ENCODE results near the gene SSB.

SSB gene

DNA sequence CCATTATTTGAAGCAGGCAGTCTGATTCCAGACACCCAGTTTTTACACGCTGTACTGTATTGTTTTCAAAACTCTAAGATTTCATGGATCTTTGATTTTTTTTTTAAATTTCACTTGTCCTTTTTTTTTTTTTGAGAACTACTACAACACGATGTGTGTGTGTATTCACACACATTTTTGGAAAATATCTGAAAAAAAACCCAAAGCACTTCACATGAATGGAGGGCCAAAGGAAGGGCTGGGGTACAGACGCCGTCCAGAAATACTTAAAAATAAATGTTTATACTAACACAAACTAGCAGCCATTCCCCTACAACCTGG lies 314 bp upstream of the SSB start:
- Histone ChIP-seq H3K79me2 (ENCODE audit: insufficient read depth, low read length) (peaks cover 29% of the 10 kb centered on the region), H3K4me3 (ENCODE audit: low read depth, low read length, poor library complexity, severe bottlenecking) (peak overlapping the region; percentile 87), H3K4me2 (ENCODE audit: low read length) (peak overlapping the region; percentile 96), H3K9me3 (ENCODE audit: low read length) (no peaks in the 10 kb centered on the region), H3K9ac (ENCODE audit: low read length) (peak overlapping the region; percentile 82), H3K27ac (ENCODE audit: low read depth, low read length, poor library complexity, severe bottlenecking) (peak overlapping the region; percentile 83), H3K27me3 (ENCODE audit: insufficient read depth, low read length) (no peaks in the 10 kb centered on the region), H3K4me1 (ENCODE audit: insufficient read depth, low read length, severe bottlenecking) (peaks cover 25% of the 10 kb centered on the region), H3K36me3 (ENCODE audit: insufficient read depth, low read length) (peaks cover 28% of the 10 kb centered on the region), H3K9me2 (ENCODE audit: low read depth, low read length) (no peaks in the 10 kb centered on the region), H4K20me1 (ENCODE audit: insufficient read depth, low read length) (no peaks in the 10 kb centered on the region), H3F3A (ENCODE audit: insufficient read depth, low read length) (no peaks in the 10 kb centered on the region), H2AFZ (ENCODE audit: low read length) (peak overlapping the region; percentile 86)
- TF ChIP-seq, protein P1, sequence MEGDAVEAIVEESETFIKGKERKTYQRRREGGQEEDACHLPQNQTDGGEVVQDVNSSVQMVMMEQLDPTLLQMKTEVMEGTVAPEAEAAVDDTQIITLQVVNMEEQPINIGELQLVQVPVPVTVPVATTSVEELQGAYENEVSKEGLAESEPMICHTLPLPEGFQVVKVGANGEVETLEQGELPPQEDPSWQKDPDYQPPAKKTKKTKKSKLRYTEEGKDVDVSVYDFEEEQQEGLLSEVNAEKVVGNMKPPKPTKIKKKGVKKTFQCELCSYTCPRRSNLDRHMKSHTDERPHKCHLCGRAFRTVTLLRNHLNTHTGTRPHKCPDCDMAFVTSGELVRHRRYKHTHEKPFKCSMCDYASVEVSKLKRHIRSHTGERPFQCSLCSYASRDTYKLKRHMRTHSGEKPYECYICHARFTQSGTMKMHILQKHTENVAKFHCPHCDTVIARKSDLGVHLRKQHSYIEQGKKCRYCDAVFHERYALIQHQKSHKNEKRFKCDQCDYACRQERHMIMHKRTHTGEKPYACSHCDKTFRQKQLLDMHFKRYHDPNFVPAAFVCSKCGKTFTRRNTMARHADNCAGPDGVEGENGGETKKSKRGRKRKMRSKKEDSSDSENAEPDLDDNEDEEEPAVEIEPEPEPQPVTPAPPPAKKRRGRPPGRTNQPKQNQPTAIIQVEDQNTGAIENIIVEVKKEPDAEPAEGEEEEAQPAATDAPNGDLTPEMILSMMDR (IDR thresholded peaks at IDR 0.05; ENCODE audit: low read length): no peak
- TF ChIP-seq EZH2 (IDR thresholded peaks at IDR 0.05; ENCODE audit: borderline replicate concordance, low read length): no peak

DNA sequence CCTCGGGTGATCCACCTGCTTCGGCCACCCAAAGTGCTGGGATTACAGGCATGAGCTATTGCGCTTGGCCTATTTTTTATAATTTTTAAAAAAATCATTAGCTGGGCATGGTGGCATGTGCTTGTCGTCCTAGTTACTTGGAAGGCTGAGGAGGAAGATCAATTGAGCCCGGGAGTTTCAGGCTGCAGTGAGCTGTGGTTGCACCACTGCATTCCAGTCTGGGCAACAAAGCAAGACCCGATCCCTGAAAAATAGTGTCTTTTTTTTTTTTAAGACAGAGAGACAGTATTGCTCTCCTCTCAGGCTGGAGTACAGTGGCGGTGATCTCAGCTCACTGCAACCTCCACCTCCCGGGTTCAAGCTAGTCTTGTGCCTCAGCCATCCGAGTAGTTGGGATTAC lies 4.8 kb downstream of the SSB start:
- Histone ChIP-seq H3K27ac (ENCODE audit: low read depth, low read length, poor library complexity, severe bottlenecking) (no peak overlapping the region), H3K9ac (ENCODE audit: low read length) (no peak overlapping the region), H4K20me1 (ENCODE audit: insufficient read depth, low read length) (no peaks in the 10 kb centered on the region), H3K79me2 (ENCODE audit: insufficient read depth, low read length) (peaks cover 29% of the 10 kb centered on the region), H3K27me3 (ENCODE audit: insufficient read depth, low read length) (no peaks in the 10 kb centered on the region), H3K4me1 (ENCODE audit: insufficient read depth, low read length, severe bottlenecking) (peaks cover 20% of the 10 kb centered on the region), H3K9me2 (ENCODE audit: low read depth, low read length) (no peaks in the 10 kb centered on the region), H3K36me3 (ENCODE audit: insufficient read depth, low read length) (peaks cover 72% of the 10 kb centered on the region), H3K9me3 (ENCODE audit: low read length) (no peaks in the 10 kb centered on the region), H3K4me3 (ENCODE audit: low read depth, low read length, poor library complexity, severe bottlenecking) (no peak overlapping the region), H3F3A (ENCODE audit: insufficient read depth, low read length) (no peaks in the 10 kb centered on the region), H2AFZ (ENCODE audit: low read length) (no peak overlapping the region), H3K4me2 (ENCODE audit: low read length) (no peak overlapping the region)
- TF ChIP-seq, protein P1 (IDR thresholded peaks at IDR 0.05; ENCODE audit: low read length): no peak
- no peak for TF ChIP-seq EZH2 (IDR thresholded peaks at IDR 0.05; ENCODE audit: borderline replicate concordance, low read length)

GRCh38 chr2:169806586-169806985 lies 7.9 kb downstream of the SSB start:
- TF ChIP-seq EZH2 (IDR thresholded peaks at IDR 0.05; ENCODE audit: borderline replicate concordance, low read length): no peak
- TF ChIP-seq, protein P1 (IDR thresholded peaks at IDR 0.05; ENCODE audit: low read length): no peak
- Histone ChIP-seq H3K27me3 (ENCODE audit: insufficient read depth, low read length) (no peaks in the 10 kb centered on the region), H4K20me1 (ENCODE audit: insufficient read depth, low read length) (no peaks in the 10 kb centered on the region), H3K9me2 (ENCODE audit: low read depth, low read length) (no peaks in the 10 kb centered on the region), H3F3A (ENCODE audit: insufficient read depth, low read length) (no peaks in the 10 kb centered on the region), H2AFZ (ENCODE audit: low read length) (no peak overlapping the region), H3K36me3 (ENCODE audit: insufficient read depth, low read length) (peaks cover 87% of the 10 kb centered on the region), H3K4me3 (ENCODE audit: low read depth, low read length, poor library complexity, severe bottlenecking) (no peak overlapping the region), H3K9ac (ENCODE audit: low read length) (no peak overlapping the region), H3K4me2 (ENCODE audit: low read length) (no peak overlapping the region), H3K79me2 (ENCODE audit: insufficient read depth, low read length) (peaks cover 8% of the 10 kb centered on the region), H3K4me1 (ENCODE audit: insufficient read depth, low read length, severe bottlenecking) (peaks cover 5% of the 10 kb centered on the region), H3K27ac (ENCODE audit: low read depth, low read length, poor library complexity, severe bottlenecking) (no peak overlapping the region), H3K9me3 (ENCODE audit: low read length) (no peaks in the 10 kb centered on the region)
